ENCODE measurements around the gene ASNSD1. TPM values are rescaled to one million over a fixed set of nuclear protein-coding genes. Genes with fewer than 3 reads are reported as not detected.

Gene ASNSD1
- total RNA-seq, 1 experiment from 2014 or later = 48.5 TPM

DNA sequence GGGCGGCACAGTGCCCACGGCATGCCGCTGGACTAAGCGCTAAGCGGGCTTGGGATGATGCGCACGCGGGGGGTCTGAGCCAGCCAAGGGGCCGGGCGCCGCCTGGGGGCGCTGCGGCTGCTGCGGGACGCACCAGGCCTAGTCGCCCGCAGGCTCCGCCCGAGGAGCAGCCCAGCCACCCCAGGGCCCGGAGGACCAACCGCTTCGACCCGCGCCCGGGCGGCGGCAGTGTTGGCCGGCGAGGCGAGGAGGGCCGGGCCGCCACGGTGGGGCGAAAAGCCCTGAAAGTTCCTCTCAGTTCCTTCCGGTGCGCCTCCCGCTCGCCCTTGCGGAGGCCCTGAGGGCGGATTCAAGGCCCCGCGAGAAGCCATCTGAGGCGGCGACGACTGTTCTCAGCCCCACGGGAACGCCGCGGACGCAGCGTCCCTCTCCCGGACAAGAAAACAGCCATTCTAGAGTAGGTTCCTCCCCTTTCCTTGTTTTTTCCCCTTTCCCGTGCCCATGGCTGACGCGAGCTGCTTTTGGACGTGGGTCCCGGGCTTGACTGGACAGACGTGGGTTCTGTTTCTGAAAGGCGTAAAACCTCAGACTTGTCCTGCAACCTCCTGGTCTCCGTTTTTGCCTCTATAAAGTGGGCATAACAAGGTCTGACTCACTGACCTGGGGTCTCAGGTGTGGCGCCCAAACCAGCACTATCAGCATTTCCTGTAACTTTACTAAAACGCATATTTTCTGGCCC lies 13.3 kb downstream of the ASNSD1 start, which contains the start of gene ANKAR:
ANKAR (plus strand) TSS at position 297 of the 739 bp plus-strand sequence. CDS start 1,821 bp downstream, outside the sequence.
- Histone ChIP-seq H3K23ac (ENCODE audit: insufficient read length, low read depth, low read length) (no peak within 1 kb of the TSS), H3K79me2 (ENCODE audit: insufficient read depth, low read length) (no peaks in the 10 kb centered on the region), H3K9ac (ENCODE audit: extremely low read depth, insufficient read length, low read length) (peak within 1 kb of the TSS; percentile 94), H4K91ac (ENCODE audit: insufficient read length, low read depth, low read length) (no peak within 1 kb of the TSS), H3K4me2 (ENCODE audit: insufficient read depth, insufficient read length, low read length) (peak within 1 kb of the TSS; percentile 99), H2AK5ac (ENCODE audit: insufficient read length, low read length) (no peak within 1 kb of the TSS), H3K56ac (ENCODE audit: insufficient read length, low read depth, low read length) (peak within 1 kb of the TSS; percentile 83), H2BK120ac (ENCODE audit: low read depth, low read length, poor library complexity, severe bottlenecking) (no peak within 1 kb of the TSS), H2BK5ac (ENCODE audit: insufficient read length, low read length) (no peak within 1 kb of the TSS), H3T11ph (ENCODE audit: low read length) (no peak within 1 kb of the TSS), H3K4me1 (ENCODE audit: insufficient read depth, low read length) (no peaks in the 10 kb centered on the region), H2BK20ac (ENCODE audit: low read depth, low read length, poor library complexity, severe bottlenecking) (no peak within 1 kb of the TSS), H3K27ac (ENCODE audit: insufficient read length, low read depth, low read length) (no peak within 1 kb of the TSS), H2BK12ac (ENCODE audit: insufficient read length, low read depth, low read length) (peak within 1 kb of the TSS; percentile 40), H4K5ac (ENCODE audit: insufficient read length, low read depth, low read length) (peak within 1 kb of the TSS; percentile 95), H3K27me3 (ENCODE audit: insufficient read depth, low read length) (no peaks in the 10 kb centered on the region), H3K9me3 (ENCODE audit: control insufficient read depth, low read depth, low read length) (no peaks in the 10 kb centered on the region), H4K8ac (replicated peaks; ENCODE audit: insufficient read length, low read depth, low read length) (peak within 1 kb of the TSS; percentile 70), H3K79me1 (ENCODE audit: insufficient read depth, low read depth, low read length, poor library complexity, severe bottlenecking) (no peaks in the 10 kb centered on the region), H3K4ac (ENCODE audit: low read depth, low read length) (no peak within 1 kb of the TSS; the same call in 1 of the 2 replicates), H4K20me1 (ENCODE audit: control insufficient read depth, insufficient read depth, insufficient read length) (no peaks in the 10 kb centered on the region), H3K14ac (ENCODE audit: insufficient read depth, low read length) (peak within 1 kb of the TSS; percentile 95), H2AFZ (ENCODE audit: low read length) (peak within 1 kb of the TSS; percentile 86), H3K23me2 (ENCODE audit: insufficient read length, low read depth, low read length, poor library complexity, severe bottlenecking) (peaks cover 10% of the 10 kb centered on the region), H3K18ac (ENCODE audit: insufficient read length, low read depth, low read length) (peak within 1 kb of the TSS; percentile 85), H2BK15ac (ENCODE audit: low read depth, low read length) (peak within 1 kb of the TSS; percentile 38; the same call in 1 of the 2 replicates)
- Mint-ChIP-seq H3K27me3 (ENCODE audit: low read depth) (peaks cover 3% of the 10 kb centered on the region; the same call in 1 of the 2 replicates), H3K36me3 (ENCODE audit: insufficient read depth in 1 of 3, low read depth in 3 of 3) (peaks cover 10 to 23% (median 20%) of the 10 kb centered on the region in 3 experiments), H3K4me1 (peaks cover 12 to 16% of the 10 kb centered on the region in 2 experiments; a peak in 3 of 4 replicates), H3K4me3 (peak within 1 kb of the TSS; percentile 84 to 94), H3K27ac (peak within 1 kb of the TSS; percentile 91 to 97 (median 96)), H3K9me3 (peaks cover 7 to 9% of the 10 kb centered on the region in 2 experiments; a peak in 3 of 5 replicates)
- WGBS (ENCODE audit: extremely low coverage, insufficient read length, low lambda C conversion rate) = no CpG with 5 or more reads among the region's 62 CpGs
- TF ChIP-seq, protein P1, sequence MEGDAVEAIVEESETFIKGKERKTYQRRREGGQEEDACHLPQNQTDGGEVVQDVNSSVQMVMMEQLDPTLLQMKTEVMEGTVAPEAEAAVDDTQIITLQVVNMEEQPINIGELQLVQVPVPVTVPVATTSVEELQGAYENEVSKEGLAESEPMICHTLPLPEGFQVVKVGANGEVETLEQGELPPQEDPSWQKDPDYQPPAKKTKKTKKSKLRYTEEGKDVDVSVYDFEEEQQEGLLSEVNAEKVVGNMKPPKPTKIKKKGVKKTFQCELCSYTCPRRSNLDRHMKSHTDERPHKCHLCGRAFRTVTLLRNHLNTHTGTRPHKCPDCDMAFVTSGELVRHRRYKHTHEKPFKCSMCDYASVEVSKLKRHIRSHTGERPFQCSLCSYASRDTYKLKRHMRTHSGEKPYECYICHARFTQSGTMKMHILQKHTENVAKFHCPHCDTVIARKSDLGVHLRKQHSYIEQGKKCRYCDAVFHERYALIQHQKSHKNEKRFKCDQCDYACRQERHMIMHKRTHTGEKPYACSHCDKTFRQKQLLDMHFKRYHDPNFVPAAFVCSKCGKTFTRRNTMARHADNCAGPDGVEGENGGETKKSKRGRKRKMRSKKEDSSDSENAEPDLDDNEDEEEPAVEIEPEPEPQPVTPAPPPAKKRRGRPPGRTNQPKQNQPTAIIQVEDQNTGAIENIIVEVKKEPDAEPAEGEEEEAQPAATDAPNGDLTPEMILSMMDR (conservative IDR thresholded peaks at IDR 0.05) = peak; percentile 92
- DNase-seq = peak; percentile 89

Data from H9 (cell line).